ENCODE measurements around the gene ATOH8. TPM values are rescaled to one million over a fixed set of nuclear protein-coding genes. Genes with fewer than 3 reads are reported as not detected.

Gene ATOH8
- total RNA-seq, 1 experiment from 2014 or later: 0.20 TPM

GRCh38 chr2:85830645-85831044, 76.9 kb downstream of the ATOH8 start:
- Histone ChIP-seq H3K4ac (ENCODE audit: low read depth, low read length) (no peak overlapping the region), H3K18ac (ENCODE audit: insufficient read length, low read depth, low read length) (no peak overlapping the region), H2BK20ac (ENCODE audit: low read depth, low read length, poor library complexity, severe bottlenecking) (no peak overlapping the region), H4K20me1 (ENCODE audit: control insufficient read depth, insufficient read depth, insufficient read length) (no peaks in the 10 kb centered on the region), H3K9ac (ENCODE audit: extremely low read depth, insufficient read length, low read length) (no peak overlapping the region), H2BK15ac (ENCODE audit: low read depth, low read length) (no peak overlapping the region), H3K9me3 (ENCODE audit: control insufficient read depth, low read depth, low read length) (no peaks in the 10 kb centered on the region), H3K27ac (ENCODE audit: insufficient read length, low read depth, low read length) (no peak overlapping the region), H3K14ac (ENCODE audit: insufficient read depth, low read length) (no peak overlapping the region), H3K23ac (ENCODE audit: insufficient read length, low read depth, low read length) (no peak overlapping the region), H3K4me1 (ENCODE audit: insufficient read depth, low read length) (no peaks in the 10 kb centered on the region; the same call in 1 of the 2 replicates), H3K79me2 (ENCODE audit: insufficient read depth, low read length) (no peaks in the 10 kb centered on the region), H2BK12ac (ENCODE audit: insufficient read length, low read depth, low read length) (no peak overlapping the region), H4K91ac (ENCODE audit: insufficient read length, low read depth, low read length) (no peak overlapping the region), H3K56ac (ENCODE audit: insufficient read length, low read depth, low read length) (no peak overlapping the region), H2BK5ac (ENCODE audit: insufficient read length, low read length) (no peak overlapping the region), H2BK120ac (ENCODE audit: low read depth, low read length, poor library complexity, severe bottlenecking) (no peak overlapping the region), H3T11ph (ENCODE audit: low read length) (no peak overlapping the region), H4K5ac (ENCODE audit: insufficient read length, low read depth, low read length) (no peak overlapping the region), H2AK5ac (ENCODE audit: insufficient read length, low read length) (no peak overlapping the region), H3K27me3 (ENCODE audit: insufficient read depth, low read length) (no peaks in the 10 kb centered on the region), H2AFZ (ENCODE audit: low read length) (no peak overlapping the region), H3K4me2 (ENCODE audit: insufficient read depth, insufficient read length, low read length) (no peak overlapping the region), H3K23me2 (ENCODE audit: insufficient read length, low read depth, low read length, poor library complexity, severe bottlenecking) (no peaks in the 10 kb centered on the region), H4K8ac (replicated peaks; ENCODE audit: insufficient read length, low read depth, low read length) (no peak overlapping the region), H3K79me1 (ENCODE audit: insufficient read depth, low read depth, low read length, poor library complexity, severe bottlenecking) (no peaks in the 10 kb centered on the region)
- DNase-seq: no peak
- TF ChIP-seq, protein P1, sequence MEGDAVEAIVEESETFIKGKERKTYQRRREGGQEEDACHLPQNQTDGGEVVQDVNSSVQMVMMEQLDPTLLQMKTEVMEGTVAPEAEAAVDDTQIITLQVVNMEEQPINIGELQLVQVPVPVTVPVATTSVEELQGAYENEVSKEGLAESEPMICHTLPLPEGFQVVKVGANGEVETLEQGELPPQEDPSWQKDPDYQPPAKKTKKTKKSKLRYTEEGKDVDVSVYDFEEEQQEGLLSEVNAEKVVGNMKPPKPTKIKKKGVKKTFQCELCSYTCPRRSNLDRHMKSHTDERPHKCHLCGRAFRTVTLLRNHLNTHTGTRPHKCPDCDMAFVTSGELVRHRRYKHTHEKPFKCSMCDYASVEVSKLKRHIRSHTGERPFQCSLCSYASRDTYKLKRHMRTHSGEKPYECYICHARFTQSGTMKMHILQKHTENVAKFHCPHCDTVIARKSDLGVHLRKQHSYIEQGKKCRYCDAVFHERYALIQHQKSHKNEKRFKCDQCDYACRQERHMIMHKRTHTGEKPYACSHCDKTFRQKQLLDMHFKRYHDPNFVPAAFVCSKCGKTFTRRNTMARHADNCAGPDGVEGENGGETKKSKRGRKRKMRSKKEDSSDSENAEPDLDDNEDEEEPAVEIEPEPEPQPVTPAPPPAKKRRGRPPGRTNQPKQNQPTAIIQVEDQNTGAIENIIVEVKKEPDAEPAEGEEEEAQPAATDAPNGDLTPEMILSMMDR (conservative IDR thresholded peaks at IDR 0.05): no peak
- no peaks in the 10 kb centered on the region for H3K9me3 Mint-ChIP-seq
- no peak overlapping the region for H3K27ac Mint-ChIP-seq
- H3K4me1 Mint-ChIP-seq: peaks cover 14 to 17% of the 10 kb centered on the region in 2 experiments
- H3K27me3 Mint-ChIP-seq (ENCODE audit: low read depth): peaks cover 21% of the 10 kb centered on the region
- no CpG with 5 or more reads among the region's 1 CpG for WGBS (ENCODE audit: extremely low coverage, insufficient read length, low lambda C conversion rate)
- no peaks in the 10 kb centered on the region for H3K36me3 Mint-ChIP-seq (ENCODE audit: insufficient read depth in 1 of 3, low read depth in 3 of 3)
- H3K4me3 Mint-ChIP-seq: no peak overlapping the region
